AG04450 (cell line): ENCODE measurements around the gene AOX1. TPM values are rescaled to one million over a fixed set of nuclear protein-coding genes. Genes with fewer than 3 reads are reported as not detected.
"Not testable (repeated sequence)": the region's sequence is repeated elsewhere in the genome, so short reads cannot be mapped to it uniquely, and the experiment has no call there.

Experiments used
- CTCF ChIA-PET: fragments of 300-600, 350-600 bp; formaldehyde crosslinking; extraction: SDS; loops from one replicate; lab custom pipeline; 2022; ENCODE audit warnings: antibody characterized with exemption, inconsistent platforms; lab: Charles Lee
- POLR2A ChIA-PET: fragments of 350-600 bp; formaldehyde crosslinking; extraction: SDS; loops from one replicate; lab custom pipeline; 2021; ENCODE audit warnings: antibody characterized with exemption, inconsistent platforms; lab: Yijun Ruan, JAX
- DNase-seq: peaks from one replicate; pipeline ENCODE4 v3.0.0-alpha.2; 2011; ENCODE audit warnings: low read depth, low spot score
- H3K27ac ChIP-seq: one replicate; pipeline ENCODE4 v1.5.1; 2012; ENCODE audit warnings: low read depth, low read length, control low read depth
- H3K27me3 ChIP-seq: one replicate; pipeline ENCODE4 v1.6.0; 2012; ENCODE audit warnings: low read length; ENCODE audit not compliant: control insufficient read depth, insufficient read depth
- H3K4me3 ChIP-seq: 2 replicates; pipeline ENCODE4 v1.5.1; 2011; ENCODE audit warnings: mild to moderate bottlenecking, low read depth, low read length, control low read depth
- H3K9me3 ChIP-seq: 2 replicates; pipeline ENCODE4 v1.5.1; 2012; ENCODE audit warnings: low read length; ENCODE audit not compliant: control insufficient read depth, insufficient read depth
- CTCF ChIP-seq: IDR thresholded peaks from 2 replicates; pipeline ENCODE4 v1.5.1; 2011; ENCODE audit warnings: low read depth, low read length, control low read depth, inconsistent platforms
- polyA plus RNA-seq: library from polyadenylated mRNA; depleted of rRNA; stranded (reverse); fragments of >200 nt; gene quantifications from 2 replicates; pipeline ENCODE4 v1.2.3, GENCODE V29; 2011

Gene AOX1
- polyA plus RNA-seq, 1 experiment, result 7.9 TPM

- H3K9me3 ChIP-seq, result no peaks in the 10 kb centered on the region
- no peaks in the 10 kb centered on the region for H3K27me3 ChIP-seq
- H3K4me3 ChIP-seq, result no peak overlapping the region
- no peak overlapping the region for H3K27ac ChIP-seq
- CTCF ChIA-PET, result interaction anchor here (0.6 to 5.9 kb wide), 21 partner anchors 8 to 758 kb away, joined by 3 to 74 read pairs (median 4); partner anchors contain the start of gene SGO2
- TF ChIP-seq CTCF, result peak; percentile 45
- POLR2A ChIA-PET, result interaction anchor here (1.0 kb wide), 1 partner anchor 158 kb away, joined by 4 read pairs; the partner anchor contains the start of gene CLK1
- peak; percentile 4 for DNase-seq
Observed at GRCh38 chr2:200705305-200706041, 119.7 kb downstream of the AOX1 start.

GRCh38 chr2:200708943-200709342, 123.1 kb downstream of the AOX1 start:
- TF ChIP-seq CTCF, result no peak
- H3K27ac ChIP-seq, result no peak overlapping the region
- no peaks in the 10 kb centered on the region for H3K27me3 ChIP-seq
- H3K9me3 ChIP-seq, result no peaks in the 10 kb centered on the region
- POLR2A ChIA-PET, result no interaction called here
- no peak overlapping the region for H3K4me3 ChIP-seq
- DNase-seq, result no peak
- CTCF ChIA-PET, result interaction anchor here (0.7 kb wide), 1 partner anchor 228 kb away, joined by 3 read pairs; no protein-coding TSS in a partner anchor

- peak; percentile 90 for TF ChIP-seq CTCF
- DNase-seq, result peak; percentile 66
- Histone ChIP-seq H3K27ac (peak overlapping the region; percentile 42), H3K4me3 (peak overlapping the region; percentile 66), H3K27me3 (no peaks in the 10 kb centered on the region), H3K9me3 (no peaks in the 10 kb centered on the region)
- ChIA-PET POLR2A (interaction anchor here (0.7 to 1.0 kb wide), 5 partner anchors 22 to 176 kb away, joined by 3 to 8 read pairs (median 3); partner anchors contain the start of genes NIF3L1 and PPIL3), CTCF (interaction anchor here (0.6 to 5.0 kb wide), 42 partner anchors 8 to 519 kb away, joined by 3 to 129 read pairs (median 5); partner anchors contain the start of genes AOX1, BZW1 and CLK1)
Observed at GRCh38 chr2:200713003-200713703, 127.3 kb downstream of the AOX1 start.

GRCh38 chr2:200713704-200714064, 127.9 kb downstream of the AOX1 start:
- Histone ChIP-seq H3K9me3 (no peaks in the 10 kb centered on the region), H3K27me3 (peaks cover 2% of the 10 kb centered on the region), H3K4me3 (no peak overlapping the region), H3K27ac (no peak overlapping the region)
- ChIA-PET POLR2A (no interaction called here), CTCF (interaction anchor here (0.6 to 5.0 kb wide), 38 partner anchors 8 to 519 kb away, joined by 3 to 129 read pairs (median 5); partner anchors contain the start of genes AOX1, BZW1 and CLK1)
- TF ChIP-seq CTCF, result no peak
- DNase-seq, result no peak

- CTCF ChIA-PET, H3K9me3 ChIP-seq, POLR2A ChIA-PET, DNase-seq, H3K27ac ChIP-seq, H3K4me3 ChIP-seq, H3K27me3 ChIP-seq: not testable (repeated sequence)
Observed at GRCh38 chr2:200715014-200715413, 129.2 kb downstream of the AOX1 start.
